ENCODE results near the gene AK3.

GRCh38 chr9:4709380-4709779 is 31.6 kb downstream of the AK3 start:
- TF ChIP-seq EZH2phosphoT487 (conservative IDR thresholded peaks at IDR 0.05; ENCODE audit: low read length) (no peak), CTCF (IDR thresholded peaks at IDR 0.05; ENCODE audit: insufficient read depth, low read length, poor library complexity, severe bottlenecking) (no peak)
